DOHH2 (cell line): ENCODE measurements around the gene SLC45A1.
A peak's percentile ranks its signal among the peaks of the same experiment; 100 is the strongest.

Experiments
- H3F3A ChIP-seq: fragments of 200-600 bp; sonication (generic), shearing (Covaris generic); 2 replicates; pipeline ENCODE4 v1.6.0; 2016; ENCODE audit warnings: antibody characterized with exemption, mild to moderate bottlenecking; ENCODE audit not compliant: control insufficient read depth, insufficient read depth
- H3K27ac ChIP-seq: fragments of 200-600 bp; sonication (generic); 2 replicates; pipeline ENCODE4 v1.5.1; 2014; ENCODE audit warnings: low read depth, mild to moderate bottlenecking, low read length, moderate library complexity
- H3K27me3 ChIP-seq: fragments of 200-600 bp; sonication (generic); 2 replicates; pipeline ENCODE4 v1.6.1; 2014; ENCODE audit warnings: mild to moderate bottlenecking, low read length, mixed read lengths; ENCODE audit not compliant: control insufficient read depth
- H3K36me3 ChIP-seq: fragments of 200-600 bp; sonication (generic); 2 replicates; pipeline ENCODE4 v1.6.1; 2014; ENCODE audit warnings: mild to moderate bottlenecking, low read length, moderate library complexity, mixed read lengths; ENCODE audit not compliant: control insufficient read depth
- H3K4me1 ChIP-seq: fragments of 200-600 bp; sonication (generic); 2 replicates; pipeline ENCODE4 v1.6.1; 2014; ENCODE audit warnings: mild to moderate bottlenecking, low read length, mixed read lengths; ENCODE audit not compliant: control insufficient read depth
- H3K4me2 ChIP-seq: fragments of 200-600 bp; sonication (generic); 2 replicates; pipeline ENCODE4 v1.6.0; 2014; ENCODE audit warnings: mild to moderate bottlenecking, low read length, moderate library complexity
- H3K4me3 ChIP-seq: fragments of 200-600 bp; sonication (generic); 2 replicates; pipeline ENCODE4 v1.5.1; 2014; ENCODE audit warnings: mild to moderate bottlenecking, low read length, mixed read lengths
- H3K79me2 ChIP-seq: fragments of 200-600 bp; sonication (generic); 2 replicates; pipeline ENCODE4 v1.6.1; 2014; ENCODE audit warnings: mild to moderate bottlenecking, low read length, mixed read lengths; ENCODE audit not compliant: control insufficient read depth
- H3K9me2 ChIP-seq: fragments of 200-600 bp; sonication (generic); replicated peaks from 2 replicates; pipeline ENCODE4 v1.6.1; 2014; ENCODE audit warnings: mild to moderate bottlenecking, low read length, mixed read lengths; ENCODE audit not compliant: control insufficient read depth
- H3K9me3 ChIP-seq: fragments of 200-600 bp; sonication (generic); 2 replicates; pipeline ENCODE4 v1.6.1; 2014; ENCODE audit warnings: antibody characterized with exemption, low read length, mixed read lengths; ENCODE audit not compliant: control insufficient read depth, insufficient read depth
- H4K20me1 ChIP-seq: fragments of 200-600 bp; sonication (generic); 2 replicates; pipeline ENCODE4 v1.6.0; 2014; ENCODE audit warnings: low read depth, mild to moderate bottlenecking, antibody characterized with exemption, low read length, moderate library complexity; ENCODE audit not compliant: control insufficient read depth, insufficient read depth
- CTCF ChIP-seq: fragments of 200-600 bp; sonication (generic); IDR thresholded peaks from one replicate; pipeline ENCODE4 v1.5.1; 2014; ENCODE audit warnings: antibody characterized with exemption, mild to moderate bottlenecking, low read depth, low read length; ENCODE audit not compliant: poor library complexity, severe bottlenecking
- EZH2phosphoT487 ChIP-seq: fragments of 200-600 bp; sonication (generic); IDR thresholded peaks from 2 replicates; pipeline ENCODE4 v1.6.1; 2017; ENCODE audit warnings: borderline replicate concordance, mild to moderate bottlenecking, antibody characterized with exemption, low read length, moderate library complexity, mixed read lengths

The SLC45A1 gene

GRCh38 chr1:8358241-8358896, 40.5 kb downstream of the SLC45A1 start:
- Histone ChIP-seq H3F3A (peaks cover 10% of the 10 kb centered on the region), H3K4me3 (no peak overlapping the region), H3K9me2 (no peaks in the 10 kb centered on the region), H3K9me3 (no peaks in the 10 kb centered on the region), H4K20me1 (no peaks in the 10 kb centered on the region), H3K36me3 (peaks cover 91% of the 10 kb centered on the region), H3K27me3 (no peaks in the 10 kb centered on the region), H3K79me2 (no peaks in the 10 kb centered on the region), H3K4me2 (no peak overlapping the region), H3K4me1 (no peaks in the 10 kb centered on the region), H3K27ac (no peak overlapping the region)
- TF ChIP-seq CTCF (no peak), EZH2phosphoT487 (no peak)

GRCh38 chr1:8358897-8359616, 41.1 kb downstream of the SLC45A1 start:
- TF ChIP-seq CTCF (peak; percentile 18), EZH2phosphoT487 (no peak)

GRCh38 chr1:8359617-8360481, 41.9 kb downstream of the SLC45A1 start:
- no peaks in the 10 kb centered on the region for H3K27me3 ChIP-seq
- no peaks in the 10 kb centered on the region; the same call in none of the 2 replicates for H3F3A ChIP-seq
- H3K4me1 ChIP-seq: no peaks in the 10 kb centered on the region
- peaks cover 94% of the 10 kb centered on the region for H3K36me3 ChIP-seq
- H3K4me3 ChIP-seq: no peak overlapping the region
- H3K9me2 ChIP-seq: no peaks in the 10 kb centered on the region
- H3K9me3 ChIP-seq: no peaks in the 10 kb centered on the region
- no peak overlapping the region for H3K27ac ChIP-seq
- H3K79me2 ChIP-seq: no peaks in the 10 kb centered on the region
- TF ChIP-seq EZH2phosphoT487: no peak
- no peak for TF ChIP-seq CTCF
- H4K20me1 ChIP-seq: no peaks in the 10 kb centered on the region
- no peak overlapping the region for H3K4me2 ChIP-seq

More at GRCh38 chr1:8358897-8359616, 41.1 kb downstream of the SLC45A1 start:
- H3K9me2 ChIP-seq: no peaks in the 10 kb centered on the region
- H3K4me3 ChIP-seq: no peak overlapping the region
- no peaks in the 10 kb centered on the region for H3K79me2 ChIP-seq
- H3F3A ChIP-seq: peaks cover 8% of the 10 kb centered on the region
- no peaks in the 10 kb centered on the region for H4K20me1 ChIP-seq
- no peak overlapping the region for H3K27ac ChIP-seq
- no peaks in the 10 kb centered on the region for H3K27me3 ChIP-seq
- peaks cover 91% of the 10 kb centered on the region for H3K36me3 ChIP-seq
- no peaks in the 10 kb centered on the region for H3K9me3 ChIP-seq
- H3K4me2 ChIP-seq: no peak overlapping the region
- H3K4me1 ChIP-seq: no peaks in the 10 kb centered on the region
